BJ (cell line): ENCODE measurements around the gene IL4R. TPM values are rescaled to one million over a fixed set of nuclear protein-coding genes. Genes with fewer than 3 reads are reported as not detected.
"Not testable (repeated sequence)": the region's sequence is repeated elsewhere in the genome, so short reads cannot be mapped to it uniquely, and the experiment has no call there.

ENCODE experiments used
- CTCF ChIA-PET: fragments of 350-600 bp; formaldehyde crosslinking; extraction: SDS; loops from one replicate; lab custom pipeline; 2021; ENCODE audit warnings: antibody characterized with exemption, inconsistent platforms; lab: Yijun Ruan, JAX
- POLR2A ChIA-PET: fragments of 300-600 bp; sonication (Branson Sonifier 250); formaldehyde crosslinking; extraction: SDS; loops from one replicate; lab custom pipeline; 2021; ENCODE audit warnings: antibody characterized with exemption; lab: Charles Lee
- DNase-seq: peaks from one replicate; pipeline ENCODE4 v3.0.0-alpha.2; 2011; ENCODE audit warnings: low read depth
- H3K27me3 ChIP-seq: 2 replicates; pipeline ENCODE4 v1.6.0; 2011; ENCODE audit warnings: low read length; ENCODE audit not compliant: control insufficient read depth, insufficient read depth
- H3K36me3 ChIP-seq: 2 replicates; pipeline ENCODE4 v1.5.1; 2011; ENCODE audit warnings: low read length; ENCODE audit not compliant: control insufficient read depth, insufficient read depth
- H3K4me3 ChIP-seq: 2 replicates; pipeline ENCODE4 v1.5.1; 2011; ENCODE audit warnings: low read depth, mild to moderate bottlenecking, control low read depth, low read length
- CTCF ChIP-seq: IDR thresholded peaks from 2 replicates; pipeline ENCODE4 v1.5.1; 2011; ENCODE audit warnings: low read depth, mild to moderate bottlenecking, control low read depth, inconsistent platforms, low read length, moderate library complexity; ENCODE audit not compliant: insufficient read depth
- polyA plus RNA-seq: library from polyadenylated mRNA; depleted of rRNA; stranded (reverse); fragments of >200 nt; gene quantifications from 2 replicates; pipeline ENCODE4 v1.2.3, GENCODE V29; 2011

Gene IL4R
- polyA plus RNA-seq, 1 experiment, result 25.4 TPM

- POLR2A ChIA-PET, result no interaction called here
- no peak for DNase-seq
- H3K36me3 ChIP-seq, result no peaks in the 10 kb centered on the region
- TF ChIP-seq CTCF, result no peak
- peaks cover 6% of the 10 kb centered on the region for H3K27me3 ChIP-seq
- no peak overlapping the region for H3K4me3 ChIP-seq
- CTCF ChIA-PET, result interaction anchor here (0.8 to 2.0 kb wide), 2 partner anchors 20 to 228 kb away, joined by 3 to 7 read pairs; no protein-coding TSS in a partner anchor
These were observed 74.0 kb downstream of the IL4R start for GRCh38 chr16:27387724-27388123.

GRCh38 chr16:27389272-27389961, 75.6 kb downstream of the IL4R start:
- Histone ChIP-seq H3K4me3 (no peak overlapping the region), H3K27me3 (peaks cover 6% of the 10 kb centered on the region), H3K36me3 (no peaks in the 10 kb centered on the region)
- ChIA-PET CTCF (no interaction called here), POLR2A (no interaction called here)
- no peak for TF ChIP-seq CTCF
- no peak for DNase-seq

- POLR2A ChIA-PET, result no interaction called here
- Histone ChIP-seq H3K27me3 (peaks cover 6% of the 10 kb centered on the region), H3K4me3 (no peak overlapping the region), H3K36me3 (no peaks in the 10 kb centered on the region)
- no peak for DNase-seq
- no peak for TF ChIP-seq CTCF
- CTCF ChIA-PET, result no interaction called here
These were observed 76.4 kb downstream of the IL4R start for GRCh38 chr16:27390151-27390550.

- TF ChIP-seq CTCF, result no peak
- CTCF ChIA-PET, result interaction anchor here (0.9 to 1.8 kb wide), 2 partner anchors 15 to 25 kb away, joined by 3 to 6 read pairs; no protein-coding TSS in a partner anchor
These were observed 78.9 kb downstream of the IL4R start for GRCh38 chr16:27392671-27393070.

GRCh38 chr16:27394516-27394915, 80.7 kb downstream of the IL4R start:
- TF ChIP-seq CTCF, result no peak
- ChIA-PET CTCF (no interaction called here), POLR2A (no interaction called here)
- H3K4me3 ChIP-seq, result no peak overlapping the region
- DNase-seq, result no peak
- peaks cover 2% of the 10 kb centered on the region for H3K27me3 ChIP-seq
- H3K36me3 ChIP-seq, result no peaks in the 10 kb centered on the region

More at GRCh38 chr16:27392671-27393070, 78.9 kb downstream of the IL4R start:
- no peak for DNase-seq
- H3K4me3 ChIP-seq, result no peak overlapping the region
- no peaks in the 10 kb centered on the region for H3K36me3 ChIP-seq
- H3K27me3 ChIP-seq, result peaks cover 4% of the 10 kb centered on the region
- POLR2A ChIA-PET, result no interaction called here

- CTCF ChIA-PET, H3K4me3 ChIP-seq, POLR2A ChIA-PET, DNase-seq, H3K36me3 ChIP-seq, H3K27me3 ChIP-seq: not testable (repeated sequence)
These were observed 84.6 kb downstream of the IL4R start for GRCh38 chr16:27398341-27398893.
